ENCODE results near the gene MINDY4. TPM values are rescaled to one million over a fixed set of nuclear protein-coding genes. Genes with fewer than 3 reads are reported as not detected.

The MINDY4 gene
- total and polyA plus RNA-seq, 2 of the 4 experiments (the other 2 are of a cell fraction) = 1.8 to 3.6 TPM

DNA sequence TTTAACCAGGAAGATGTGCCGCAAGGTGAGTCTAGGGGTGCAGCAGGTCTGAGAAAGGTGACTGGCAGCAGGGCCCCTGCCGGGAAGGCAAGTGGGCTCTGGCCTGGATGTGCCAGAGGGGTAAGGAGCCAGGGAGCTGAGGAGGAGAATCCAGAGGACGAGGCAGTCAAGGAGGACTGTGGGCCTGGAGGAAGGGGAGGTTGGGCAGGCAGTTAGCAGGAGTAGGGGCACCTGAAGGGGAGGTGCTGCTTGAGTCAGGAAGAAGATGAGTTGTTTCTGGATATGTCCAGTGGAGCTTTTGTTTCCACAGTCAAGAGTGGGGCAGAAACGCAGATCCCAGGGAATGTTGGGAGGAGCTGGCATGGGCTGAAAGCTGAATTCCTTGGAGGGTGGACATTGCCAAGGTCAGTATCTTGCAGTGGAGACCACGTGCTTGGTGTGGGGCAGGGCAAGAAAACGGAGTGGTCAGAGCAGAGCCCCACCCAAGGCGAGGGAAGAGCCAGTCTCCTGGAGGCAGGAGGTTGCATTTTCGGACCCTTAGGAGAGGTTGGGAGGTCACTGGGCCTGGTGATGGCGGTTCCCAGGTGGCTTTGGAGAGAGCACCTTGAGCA lies 34.0 kb downstream of the MINDY4 start (continued):
- no peak for TF ChIP-seq RCOR1 (IDR thresholded peaks at IDR 0.05; ENCODE audit: insufficient replicate concordance, low read length)

- Histone ChIP-seq H3K4me1 (ENCODE audit: control insufficient read depth, insufficient read depth, low read length) (peaks cover 15% of the 10 kb centered on the region), H2AK9ac (replicated peaks; ENCODE audit: low read depth, low read length, poor library complexity) (no peak overlapping the region), H4K8ac (ENCODE audit: low read depth in 2 of 2, low read length in 2 of 2) (0 out of 4 replicates have a peak overlapping the region, but pooled peaks of 1 of the 2 experiments have one; percentile 15), H4K91ac (ENCODE audit: insufficient read depth, low read depth, low read length) (no peak overlapping the region), H3K4ac (ENCODE audit: low read depth, low read length) (peak overlapping the region; percentile 85), H3K79me1 (ENCODE audit: low read depth in 1 of 2, low read length in 2 of 2) (peaks cover 0 to 15% of the 10 kb centered on the region in 2 experiments; a peak in 2 of 4 replicates), H2AFZ (replicated peaks; ENCODE audit: low read length, poor library complexity) (no peak overlapping the region), H3K4me2 (ENCODE audit: low read depth, low read length) (no peak overlapping the region), H2BK5ac (ENCODE audit: low read depth, low read length, poor library complexity, severe bottlenecking) (no peak overlapping the region), H3K36me3 (ENCODE audit: control insufficient read depth, insufficient read depth, low read length) (no peaks in the 10 kb centered on the region), H3K27me3 (ENCODE audit: control insufficient read depth, insufficient read depth, low read length) (peaks cover 4% of the 10 kb centered on the region; the same call in 1 of the 2 replicates), H2BK120ac (ENCODE audit: low read depth, low read length) (peak overlapping the region; percentile 86; the same call in 1 of the 2 replicates), H3K9ac (ENCODE audit: low read depth, low read length) (no peak overlapping the region), H3K14ac (replicated peaks; ENCODE audit: low read depth, low read length) (0 out of 2 replicates have a peak overlapping the region, but pooled peaks have one; percentile 20), H3K56ac (ENCODE audit: extremely low read depth, insufficient read depth, low read length) (no peak overlapping the region), H3K23ac (ENCODE audit: low read depth, low read length) (no peak overlapping the region), H3K27ac (ENCODE audit: insufficient read depth, low read length) (no peak overlapping the region), H3K18ac (ENCODE audit: low read depth, low read length) (no peak overlapping the region), H4K20me1 (ENCODE audit: insufficient read depth, low read length) (peaks cover 3% of the 10 kb centered on the region; the same call in 1 of the 2 replicates), H3K9me1 (ENCODE audit: insufficient read depth, low read length) (peaks cover 16% of the 10 kb centered on the region), H2BK20ac (ENCODE audit: low read depth, low read length) (no peak overlapping the region), H4K5ac (ENCODE audit: low read depth, low read length) (no peak overlapping the region), H2AK5ac (ENCODE audit: low read depth, low read length) (peak overlapping the region; percentile 99), H3K9me3 (ENCODE audit: control insufficient read depth, insufficient read depth, low read length) (no peaks in the 10 kb centered on the region), H3K4me3 (ENCODE audit: insufficient read depth, low read depth, low read length) (no peak overlapping the region), H2BK15ac (ENCODE audit: low read depth, low read length) (peak overlapping the region; percentile 87; the same call in 1 of the 3 replicates)
- in situ Hi-C loops (cut with MboI; ENCODE audit: low sequenced_read_pairs) = no loop called here
- ChIA-PET POLR2A (ENCODE audit: unreplicated experiment) (no interaction called here), CTCF (no interaction called here)
- WGBS, 2 experiments (ENCODE audit: extremely low coverage in 2 of 2, insufficient read length in 1 of 2) = no CpG with 5 or more reads among the region's 6 CpGs
- BruUV-seq (replicated peaks) = no TSS peak
- intact Hi-C loops (cut with micrococcal nuclease) = loop anchor here (10.0 kb wide), 3 partner anchors 639 to 1399 kb away; no protein-coding TSS in a partner anchor
- no peak for DNase-seq
- TF ChIP-seq SMC3 (IDR thresholded peaks at IDR 0.05; ENCODE audit: low read depth, low read length) (no peak), MAFK (IDR thresholded peaks at IDR 0.05; ENCODE audit: low read depth, low read length) (no peak), POLR2A (IDR thresholded peaks at IDR 0.05; ENCODE audit: low read depth, low read length) (no peak), RCOR1 (IDR thresholded peaks at IDR 0.05; ENCODE audit: insufficient replicate concordance, low read length) (no peak), MAZ (IDR thresholded peaks at IDR 0.05; ENCODE audit: borderline replicate concordance, low read depth, low read length) (no peak), RAD21 (IDR thresholded peaks at IDR 0.05; ENCODE audit: low read length) (no peak), MXI1 (IDR thresholded peaks at IDR 0.05; ENCODE audit: borderline replicate concordance, low read depth, low read length) (no peak), NFE2L2 (IDR thresholded peaks at IDR 0.05; ENCODE audit: low read depth, low read length) (no peak), RFX5 (IDR thresholded peaks at IDR 0.05; ENCODE audit: low read depth, low read length) (no peak), BHLHE40 (IDR thresholded peaks at IDR 0.05; ENCODE audit: low read depth, low read length) (no peak), FOS (IDR thresholded peaks at IDR 0.05; ENCODE audit: low read depth, low read length) (no peak)
- TF ChIP-seq, protein P1, sequence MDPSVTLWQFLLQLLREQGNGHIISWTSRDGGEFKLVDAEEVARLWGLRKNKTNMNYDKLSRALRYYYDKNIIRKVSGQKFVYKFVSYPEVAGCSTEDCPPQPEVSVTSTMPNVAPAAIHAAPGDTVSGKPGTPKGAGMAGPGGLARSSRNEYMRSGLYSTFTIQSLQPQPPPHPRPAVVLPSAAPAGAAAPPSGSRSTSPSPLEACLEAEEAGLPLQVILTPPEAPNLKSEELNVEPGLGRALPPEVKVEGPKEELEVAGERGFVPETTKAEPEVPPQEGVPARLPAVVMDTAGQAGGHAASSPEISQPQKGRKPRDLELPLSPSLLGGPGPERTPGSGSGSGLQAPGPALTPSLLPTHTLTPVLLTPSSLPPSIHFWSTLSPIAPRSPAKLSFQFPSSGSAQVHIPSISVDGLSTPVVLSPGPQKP (IDR thresholded peaks at IDR 0.05; ENCODE audit: borderline replicate concordance, low read depth, low read length) = no peak
- TF ChIP-seq, protein P2, sequence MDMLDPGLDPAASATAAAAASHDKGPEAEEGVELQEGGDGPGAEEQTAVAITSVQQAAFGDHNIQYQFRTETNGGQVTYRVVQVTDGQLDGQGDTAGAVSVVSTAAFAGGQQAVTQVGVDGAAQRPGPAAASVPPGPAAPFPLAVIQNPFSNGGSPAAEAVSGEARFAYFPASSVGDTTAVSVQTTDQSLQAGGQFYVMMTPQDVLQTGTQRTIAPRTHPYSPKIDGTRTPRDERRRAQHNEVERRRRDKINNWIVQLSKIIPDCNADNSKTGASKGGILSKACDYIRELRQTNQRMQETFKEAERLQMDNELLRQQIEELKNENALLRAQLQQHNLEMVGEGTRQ (IDR thresholded peaks at IDR 0.05; ENCODE audit: low read depth, low read length) = no peak
- dilution Hi-C loops (cut with HindIII; ENCODE audit: low sequenced_read_pairs, unreplicated experiment) = no loop called here
- ATAC-seq (ENCODE audit: low read depth) = no peak
These were observed 34.7 kb downstream of the MINDY4 start for GRCh38 chr7:30805931-30806330.

All from IMR-90 (cell line).